GM11168 (cell line): Measurements from ENCODE around the gene NOVA1.
"Not testable (repeated sequence)": the region's sequence is repeated elsewhere in the genome, so short reads cannot be mapped to it uniquely, and the experiment has no call there.

ENCODE experiments used
- in situ Hi-C: fragments of 300-500 bp; cut with MboI; formaldehyde crosslinking; loops from one replicate; pipeline ENCODE4 v1.12.0; 2022; ENCODE audit warnings: low sequenced_read_pairs; ENCODE audit not compliant: unreplicated experiment

The NOVA1 gene

GRCh38 chr14:26597589-26598080 lies at the start of gene NOVA1:
NOVA1 (minus strand) TSS chr14:26598033; CDS start chr14:26597436, 597 bp downstream.
- in situ Hi-C loops, result no loop called here

DNA sequence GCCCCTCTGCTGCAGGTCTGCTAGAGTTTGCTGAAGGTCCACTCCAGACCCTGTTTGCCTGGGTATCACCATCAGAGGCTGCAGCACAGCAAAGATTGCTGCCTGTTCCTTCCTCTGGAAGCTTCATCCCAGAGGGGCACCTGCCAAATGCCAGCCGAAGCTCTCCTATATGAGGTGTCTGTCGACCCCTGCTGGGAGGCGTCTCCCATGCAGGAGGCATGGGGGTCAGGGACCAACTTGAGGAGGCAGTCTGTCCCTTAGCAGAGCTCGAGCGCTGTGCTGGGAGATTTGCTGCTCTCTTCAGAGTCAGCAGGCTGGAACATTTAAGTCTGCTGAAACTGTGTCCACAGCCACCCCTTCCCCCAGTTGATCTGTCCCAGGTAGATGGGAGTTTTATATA lies 47.2 kb upstream of the NOVA1 start:
- in situ Hi-C loops, result not testable (repeated sequence)

DNA sequence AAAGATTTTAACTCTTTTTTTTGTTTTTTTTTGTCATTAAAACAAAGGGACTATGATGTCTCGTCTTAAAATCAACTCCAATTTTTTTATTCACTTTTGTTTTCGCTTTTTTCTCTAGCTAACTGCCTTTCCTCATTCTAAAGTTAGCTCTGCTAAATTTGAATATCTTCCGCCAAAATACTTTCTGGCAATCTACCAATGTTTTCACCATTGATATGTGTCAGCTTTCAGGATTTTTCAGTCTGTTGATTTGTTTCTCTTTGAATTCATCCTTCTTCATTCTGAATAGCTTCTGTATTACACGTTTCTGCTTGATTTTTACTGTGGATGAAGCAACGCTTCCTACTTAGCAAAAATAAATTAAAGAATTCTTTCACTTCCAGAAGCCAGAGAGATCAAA lies 38.7 kb upstream of the NOVA1 start:
- in situ Hi-C loops, result no loop called here

- in situ Hi-C loops, result not testable (repeated sequence)
Measured at GRCh38 chr14:26634946-26635345, 37.1 kb upstream of the NOVA1 start.

DNA sequence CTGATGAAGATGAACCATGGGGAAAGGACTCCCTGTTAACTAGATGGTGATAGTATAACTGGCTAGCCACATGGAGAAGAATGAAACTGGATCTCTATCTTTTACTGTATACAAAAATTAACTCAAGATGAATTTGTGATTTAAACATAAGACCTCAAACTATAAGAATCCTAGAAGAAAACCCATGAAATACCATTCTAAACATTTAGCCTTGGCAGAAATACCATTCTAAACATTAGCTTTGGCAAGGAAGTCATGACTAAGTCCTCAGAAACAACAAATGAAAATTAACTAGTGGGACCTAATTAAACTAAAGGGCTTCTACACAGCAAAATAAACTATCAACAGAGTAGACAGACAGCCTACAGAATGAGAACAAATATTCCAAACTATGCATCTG lies 28.4 kb upstream of the NOVA1 start:
- in situ Hi-C loops, result no loop called here

DNA sequence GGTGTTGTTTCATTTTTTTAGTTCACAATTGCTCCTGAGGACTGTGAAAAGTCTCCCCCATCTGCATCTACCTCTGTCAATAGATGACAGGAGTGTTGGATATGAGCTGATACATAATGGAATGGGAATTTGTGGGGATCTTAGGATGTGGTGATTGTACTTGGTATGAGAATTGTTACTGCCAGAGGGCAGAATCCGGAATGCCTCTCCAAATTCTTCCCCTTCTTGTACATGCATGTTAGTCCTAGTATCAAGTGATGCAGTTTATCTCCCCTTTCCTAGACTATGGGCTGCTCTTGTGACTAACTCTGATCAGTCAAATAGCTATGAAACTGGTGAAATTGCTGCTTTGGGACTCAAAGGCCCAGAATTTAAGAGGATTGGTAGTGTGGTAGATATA lies 24.8 kb upstream of the NOVA1 start:
- in situ Hi-C loops, result no loop called here

GRCh38 chr14:26621807-26622560 lies 24.2 kb upstream of the NOVA1 start:
- in situ Hi-C loops, result no loop called here

- in situ Hi-C loops, result no loop called here
Measured at GRCh38 chr14:26621364-26621763, 23.5 kb upstream of the NOVA1 start.

DNA sequence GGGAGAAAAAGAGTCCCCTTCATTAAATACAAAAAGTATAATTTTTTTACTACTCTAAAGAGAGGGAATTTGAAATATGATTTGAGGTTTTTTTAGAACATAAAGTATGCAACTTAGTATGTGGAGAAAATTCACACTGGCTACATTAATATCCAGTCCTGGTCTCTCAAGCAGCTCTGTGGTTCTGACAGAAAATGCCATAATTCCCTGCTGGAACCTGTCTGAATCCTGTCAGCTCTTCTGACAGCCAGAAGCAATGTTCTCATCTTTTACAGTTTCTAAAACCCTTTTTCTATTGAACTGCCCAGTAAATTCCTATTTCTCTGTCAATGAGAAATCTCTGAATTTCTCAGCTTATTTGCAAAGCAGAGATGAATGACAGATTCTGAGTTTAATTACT lies 13.4 kb upstream of the NOVA1 start:
- in situ Hi-C loops, result no loop called here

DNA sequence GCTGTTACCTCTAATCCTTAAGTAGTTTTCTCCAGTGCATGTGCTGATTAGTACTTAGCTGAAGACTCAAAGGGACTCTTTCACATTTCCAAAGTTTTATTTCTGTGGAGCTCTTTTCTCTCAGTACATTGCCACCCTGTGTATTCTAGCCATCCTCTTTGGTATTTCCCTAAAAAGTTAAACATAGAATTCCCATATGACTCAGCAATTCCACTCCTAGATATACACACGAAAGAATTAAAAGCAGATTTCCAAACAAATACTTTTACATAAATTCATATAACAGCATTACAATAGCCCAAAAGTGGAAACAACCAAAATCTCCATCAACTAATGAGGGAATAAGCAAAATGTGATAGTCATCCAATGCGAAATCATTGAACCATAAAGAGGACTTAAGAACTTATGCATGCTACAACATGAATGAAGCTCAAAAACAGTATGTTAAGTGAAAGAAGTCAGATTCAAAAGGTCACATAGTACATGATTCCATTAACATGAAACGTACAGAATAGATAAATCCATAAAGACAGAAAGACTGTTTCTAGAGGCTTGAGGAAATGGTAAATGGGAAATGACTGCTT lies 9.0 kb upstream of the NOVA1 start:
- in situ Hi-C loops, result no loop called here

- in situ Hi-C loops, result no loop called here
Measured at GRCh38 chr14:26605602-26606001, 7.8 kb upstream of the NOVA1 start.

DNA sequence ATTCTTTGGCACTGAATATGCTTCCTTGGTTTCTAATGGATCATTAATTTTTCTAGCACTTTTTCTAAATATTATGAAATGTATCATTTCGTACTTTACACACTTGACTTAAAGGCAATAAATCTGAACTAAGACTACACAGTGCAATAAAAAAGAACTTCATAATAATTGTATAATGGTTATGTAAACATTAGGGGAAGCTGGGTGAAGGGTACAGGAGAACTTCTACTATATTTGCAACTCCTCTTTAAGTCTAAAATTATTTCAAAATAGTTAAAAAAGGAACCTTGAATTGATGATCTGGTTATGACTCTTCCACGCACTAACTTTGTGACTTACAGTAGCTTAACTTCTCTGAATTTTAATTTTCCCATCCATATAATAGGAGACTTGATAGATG lies 5.1 kb upstream of the NOVA1 start:
- in situ Hi-C loops, result no loop called here

DNA sequence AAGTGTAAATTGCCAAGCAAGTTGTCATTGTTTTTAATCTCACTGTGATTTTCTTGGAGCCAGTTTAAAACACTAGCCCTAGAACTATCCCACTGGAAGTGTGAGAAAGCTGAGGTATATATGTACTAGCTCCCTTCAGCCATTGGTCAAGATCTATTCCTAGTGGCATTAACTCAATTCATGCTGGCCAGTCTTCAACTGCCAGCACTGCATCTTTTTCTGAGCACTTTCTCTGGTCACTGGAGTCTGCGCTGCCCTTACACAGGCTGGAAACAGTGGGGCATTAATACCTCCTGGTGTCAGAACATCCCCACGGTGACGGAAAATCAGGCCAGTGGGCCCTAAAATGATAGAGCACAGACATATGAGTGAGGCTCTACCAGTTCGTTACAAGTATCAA lies 4.0 kb upstream of the NOVA1 start:
- in situ Hi-C loops, result no loop called here

DNA sequence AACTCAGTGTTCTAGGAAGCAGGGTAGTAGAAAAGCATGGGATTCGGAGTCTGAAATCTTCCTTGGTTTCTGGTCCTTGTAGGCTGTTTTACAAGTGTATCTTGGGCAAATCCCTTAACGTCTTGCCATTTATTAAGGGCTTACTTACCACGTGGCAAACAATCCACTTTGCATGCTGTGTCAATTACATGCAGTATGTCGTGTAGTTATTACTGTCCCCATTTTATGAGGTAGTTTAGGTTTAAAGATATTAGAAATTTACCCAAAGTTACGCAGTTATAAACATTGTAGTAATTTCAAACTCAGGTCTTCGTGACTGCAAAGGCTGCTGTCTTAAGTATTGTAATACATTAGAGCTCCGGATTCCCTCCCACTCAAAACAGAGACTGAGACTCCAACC lies 1.5 kb upstream of the NOVA1 start:
- in situ Hi-C loops, result no loop called here

DNA sequence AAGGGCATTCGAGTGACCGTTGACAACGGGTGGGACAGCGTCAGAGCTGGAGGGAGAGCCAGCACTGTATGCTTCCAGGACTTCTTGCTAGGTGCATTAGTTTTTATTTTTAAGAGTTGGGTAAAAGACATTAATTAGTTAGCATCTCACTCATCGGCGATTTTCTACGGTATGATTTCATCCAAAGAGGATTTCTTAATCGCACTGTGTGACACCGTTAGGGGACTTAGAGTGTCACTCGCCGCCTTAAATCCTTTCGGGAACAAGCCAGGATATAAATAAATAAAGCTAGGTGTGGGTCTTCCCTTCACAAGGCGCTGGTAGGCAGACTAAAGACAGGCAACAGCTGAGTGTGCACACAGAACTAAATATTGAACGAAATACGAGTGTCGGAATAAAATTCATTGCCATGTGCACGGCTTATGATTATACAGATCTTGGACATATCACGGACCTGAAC lies 869 bp upstream of the NOVA1 start:
- in situ Hi-C loops, result no loop called here

DNA sequence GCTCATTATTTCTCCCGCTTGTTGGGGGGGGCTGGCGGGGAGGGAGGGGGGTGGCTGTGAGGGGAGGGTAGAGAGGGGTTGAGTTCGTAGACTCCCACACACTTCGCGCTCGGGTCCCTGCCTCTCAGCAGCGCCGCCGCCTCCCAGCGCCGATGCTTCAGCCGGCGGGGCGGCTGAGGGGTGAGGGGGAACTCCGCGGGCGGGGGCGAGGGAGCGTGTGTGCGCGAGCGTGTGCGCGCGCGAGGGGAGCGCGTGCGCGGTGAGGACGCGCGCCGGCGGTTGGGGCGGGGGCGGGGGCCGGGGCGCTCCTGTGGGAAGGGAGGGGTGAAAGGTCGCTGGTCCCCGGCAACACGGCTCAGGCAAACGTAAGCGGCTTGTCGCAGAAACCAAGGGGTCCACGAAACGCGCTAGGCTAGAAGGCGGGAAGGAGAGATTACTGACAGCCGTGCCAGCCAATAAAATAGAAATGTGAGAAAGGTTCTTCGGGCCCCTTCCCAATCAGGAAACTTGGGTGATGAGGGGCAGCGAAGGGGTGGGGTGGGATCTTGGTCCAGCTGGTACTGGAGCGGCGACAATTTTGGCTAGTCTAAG lies 343 bp upstream of the NOVA1 start:
- in situ Hi-C loops, result no loop called here

DNA sequence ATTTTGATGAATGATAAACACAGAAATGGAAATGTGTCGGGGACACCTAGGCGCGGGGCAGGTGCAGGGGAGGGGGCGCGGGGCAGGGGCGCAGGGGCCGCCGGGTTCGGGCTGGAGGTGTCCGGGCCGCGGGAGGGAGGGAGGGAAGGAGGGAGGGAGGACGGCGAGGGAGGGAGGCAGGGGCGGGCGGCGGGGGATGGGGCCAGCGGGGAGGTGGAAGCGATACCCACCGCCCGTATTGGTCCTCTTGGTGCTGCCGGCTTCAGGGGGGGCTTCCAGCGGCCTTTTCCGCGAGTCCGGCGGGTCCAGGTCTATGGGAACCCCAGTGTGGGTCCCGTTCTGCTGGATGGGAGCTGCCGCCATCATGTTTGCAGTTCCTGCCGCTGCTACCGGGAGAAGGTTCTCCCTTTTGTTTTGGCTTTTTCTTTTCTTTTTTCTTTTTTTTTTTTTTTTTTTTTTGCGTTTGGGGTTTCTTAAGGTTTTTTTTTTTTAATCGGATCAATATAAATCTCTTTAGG lies 703 bp downstream of the NOVA1 start:
- in situ Hi-C loops, result no loop called here

- in situ Hi-C loops, result no loop called here
Measured at GRCh38 chr14:26596543-26597061, 1.2 kb downstream of the NOVA1 start.

GRCh38 chr14:26595926-26596542 lies 1.8 kb downstream of the NOVA1 start:
- in situ Hi-C loops, result no loop called here

- in situ Hi-C loops, result no loop called here
Measured at GRCh38 chr14:26594756-26595545, 2.9 kb downstream of the NOVA1 start.
